Neural cell (in vitro differentiated cells): ENCODE results near the gene KREMEN1. TPM values are rescaled to one million over a fixed set of nuclear protein-coding genes. Genes with fewer than 3 reads are reported as not detected.

Experiments
- H2AFZ ChIP-seq: fragments of 200-600, 300-800 bp; sonication (generic), shearing (Covaris generic); 2 replicates; pipeline ENCODE4 v1.6.0; 2014; ENCODE audit warnings: low read depth, mild to moderate bottlenecking, antibody characterized with exemption, low read length, moderate library complexity
- H3F3A ChIP-seq: fragments of 200-600 bp; shearing (Covaris generic); 2 replicates; pipeline ENCODE4 v1.6.1; 2016; ENCODE audit warnings: mild to moderate bottlenecking, moderate library complexity, mixed read lengths, antibody characterized with exemption, low read length; ENCODE audit not compliant: insufficient read depth, poor library complexity, severe bottlenecking
- H3K27ac ChIP-seq: fragments of 200-600, 300-800 bp; sonication (generic), shearing (Covaris generic); 2 replicates; pipeline ENCODE4 v1.5.1; 2014; ENCODE audit warnings: mild to moderate bottlenecking, low read length, moderate library complexity
- H3K27me3 ChIP-seq: fragments of 300-800, 200-600 bp; sonication (generic), shearing (Covaris generic); 2 replicates; pipeline ENCODE4 v1.6.0; 2014; ENCODE audit warnings: mild to moderate bottlenecking, low read depth, low read length, moderate library complexity; ENCODE audit not compliant: insufficient read depth
- H3K36me3 ChIP-seq: fragments of 300-800, 200-600 bp; sonication (generic), shearing (Covaris generic); 2 replicates; pipeline ENCODE4 v1.5.1; 2014; ENCODE audit warnings: mild to moderate bottlenecking, antibody characterized with exemption, low read length, moderate library complexity; ENCODE audit not compliant: insufficient read depth
- H3K4me2 ChIP-seq: fragments of 300-800, 200-600 bp; sonication (generic), shearing (Covaris generic); 2 replicates; pipeline ENCODE4 v1.6.0; 2014; ENCODE audit warnings: mild to moderate bottlenecking, low read length
- H3K4me3 ChIP-seq: fragments of 300-800, 200-600 bp; sonication (generic), shearing (Covaris generic); 2 replicates; pipeline ENCODE4 v1.5.1; 2014; ENCODE audit warnings: mild to moderate bottlenecking, low read length, moderate library complexity
- H3K79me2 ChIP-seq: fragments of 200-600 bp; shearing (Covaris generic); replicated peaks from 2 replicates; pipeline ENCODE4 v1.6.0; 2014; ENCODE audit warnings: mild to moderate bottlenecking, low read length, moderate library complexity; ENCODE audit not compliant: insufficient read depth
- H3K9ac ChIP-seq: fragments of 300-800, 200-600 bp; sonication (generic), shearing (Covaris generic); 2 replicates; pipeline ENCODE4 v1.6.1; 2016; ENCODE audit warnings: mild to moderate bottlenecking, low read length, mixed read lengths
- H3K9me2 ChIP-seq: fragments of 200-600 bp; shearing (Covaris generic); 2 replicates; pipeline ENCODE4 v1.6.1; 2016; ENCODE audit warnings: mild to moderate bottlenecking, low read length, mixed read lengths; ENCODE audit not compliant: insufficient read depth
- H3K9me3 ChIP-seq: fragments of 200-600, 300-800 bp; sonication (generic), shearing (Covaris generic); 2 replicates; pipeline ENCODE4 v1.6.1; 2016; ENCODE audit warnings: mild to moderate bottlenecking, mixed run types, low read length, moderate library complexity, mixed read lengths
- H4K20me1 ChIP-seq: fragments of 200-600 bp; shearing (Covaris generic); 2 replicates; pipeline ENCODE4 v1.6.1; 2016; ENCODE audit warnings: mild to moderate bottlenecking, mixed run types; ENCODE audit not compliant: insufficient read depth
- CTCF ChIP-seq: fragments of 450-650 bp; IDR thresholded peaks from 2 replicates; pipeline ENCODE4 v1.5.1; 2014; ENCODE audit warnings: antibody characterized with exemption, mild to moderate bottlenecking, moderate library complexity; ENCODE audit not compliant: poor library complexity, severe bottlenecking
- EP300 ChIP-seq: fragments of 450-650 bp; conservative IDR thresholded peaks from 2 replicates; pipeline ENCODE4 v1.6.1; 2014; ENCODE audit warnings: antibody characterized with exemption, mild to moderate bottlenecking, moderate library complexity; ENCODE audit not compliant: poor library complexity, severe bottlenecking
- EZH2 ChIP-seq: fragments of 200-600, 300-800 bp; shearing (Covaris generic), sonication (generic); IDR thresholded peaks from 2 replicates; pipeline ENCODE4 v1.6.1; 2014; ENCODE audit warnings: antibody characterized with exemption, low read length, borderline replicate concordance, mild to moderate bottlenecking; ENCODE audit not compliant: insufficient read depth, poor library complexity, severe bottlenecking
- MXI1 ChIP-seq: fragments of 450-650 bp; conservative IDR thresholded peaks from 2 replicates; pipeline ENCODE4 v1.6.1; 2014; ENCODE audit warnings: antibody characterized with exemption, mild to moderate bottlenecking; ENCODE audit not compliant: poor library complexity, severe bottlenecking
- POLR2AphosphoS5 ChIP-seq: IDR thresholded peaks from 2 replicates; pipeline ENCODE4 v1.6.1; 2012
- RAD21 ChIP-seq: fragments of 450-650 bp; conservative IDR thresholded peaks from 2 replicates; pipeline ENCODE4 v1.6.1; 2014; ENCODE audit warnings: antibody characterized with exemption, mild to moderate bottlenecking, moderate library complexity
- SMC3 ChIP-seq: fragments of 450-650 bp; conservative IDR thresholded peaks from 2 replicates; pipeline ENCODE4 v1.6.1; 2014; ENCODE audit warnings: antibody characterized with exemption, mild to moderate bottlenecking, moderate library complexity; ENCODE audit not compliant: poor library complexity
- TAF1 ChIP-seq: IDR thresholded peaks from 2 replicates; pipeline ENCODE4 v1.6.1; 2012; ENCODE audit warnings: low read depth
- polyA plus RNA-seq: library from polyadenylated mRNA; depleted of rRNA; stranded (reverse); fragments of >200 nt; gene quantifications from 2 replicates; pipeline ENCODE4 v1.2.3, GENCODE V29; 2014
- TF ChIP-seq, protein P1 (sequence below): IDR thresholded peaks from 2 replicates; pipeline ENCODE4 v1.6.1; 2012; ENCODE audit warnings: borderline replicate concordance

Gene KREMEN1
- polyA plus RNA-seq, 1 donor from 2014 or later = 3.3 TPM

DNA sequence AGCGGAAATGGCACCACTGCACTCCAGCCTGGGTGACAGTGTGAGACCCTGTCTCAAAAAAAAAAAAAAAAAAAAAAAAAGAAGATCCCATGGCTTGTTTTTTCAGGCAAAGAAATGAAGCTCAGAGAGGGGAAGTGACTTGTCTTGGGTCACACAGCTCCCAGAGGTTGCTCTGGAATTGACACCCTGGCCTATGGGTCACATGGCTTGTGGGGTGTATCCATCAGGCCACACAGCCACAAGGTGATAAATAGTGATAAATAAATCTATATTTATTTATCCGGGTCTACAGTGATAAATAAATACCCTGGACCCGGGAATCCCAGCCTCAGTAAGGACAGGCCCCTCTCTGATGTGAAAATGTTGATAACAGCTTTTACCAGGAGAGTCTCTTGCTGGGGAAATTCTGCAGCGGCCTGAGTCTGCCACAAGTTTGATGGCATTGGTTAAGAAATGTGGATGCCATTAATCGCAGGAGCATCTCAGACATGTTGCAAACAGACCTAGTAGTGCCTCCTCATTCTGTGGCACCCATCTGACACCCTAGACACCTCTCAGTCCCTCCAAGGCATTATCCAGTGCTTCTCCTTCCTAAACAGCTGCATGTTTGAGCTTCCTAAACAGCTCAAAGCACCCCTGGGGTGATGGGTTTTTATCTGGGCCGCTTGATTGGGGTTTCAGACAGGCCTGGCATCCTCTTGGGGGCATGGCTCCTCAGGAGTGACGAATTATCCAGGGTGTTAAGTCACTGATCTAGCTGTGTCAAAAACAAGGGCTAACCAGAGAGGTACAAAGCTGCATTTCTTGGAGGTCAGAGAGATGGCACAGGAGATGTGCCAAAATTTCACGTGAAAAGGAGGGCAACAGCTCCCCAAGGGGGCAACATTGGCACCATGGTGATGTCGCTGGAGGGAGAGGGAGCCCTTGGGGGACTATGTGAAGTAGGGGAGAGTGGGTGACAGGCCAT is 130.9 kb downstream of the KREMEN1 start:
- Histone ChIP-seq H3K9ac (peak overlapping the region; percentile 3), H3K27ac (no peak overlapping the region), H3K36me3 (no peaks in the 10 kb centered on the region), H3F3A (no peaks in the 10 kb centered on the region), H3K27me3 (no peaks in the 10 kb centered on the region), H3K4me2 (no peak overlapping the region), H3K79me2 (no peaks in the 10 kb centered on the region), H3K9me2 (no peaks in the 10 kb centered on the region), H3K9me3 (no peaks in the 10 kb centered on the region), H3K4me3 (no peak overlapping the region), H4K20me1 (no peaks in the 10 kb centered on the region), H2AFZ (no peak overlapping the region)
- TF ChIP-seq MXI1 (no peak), EP300 (no peak)

DNA sequence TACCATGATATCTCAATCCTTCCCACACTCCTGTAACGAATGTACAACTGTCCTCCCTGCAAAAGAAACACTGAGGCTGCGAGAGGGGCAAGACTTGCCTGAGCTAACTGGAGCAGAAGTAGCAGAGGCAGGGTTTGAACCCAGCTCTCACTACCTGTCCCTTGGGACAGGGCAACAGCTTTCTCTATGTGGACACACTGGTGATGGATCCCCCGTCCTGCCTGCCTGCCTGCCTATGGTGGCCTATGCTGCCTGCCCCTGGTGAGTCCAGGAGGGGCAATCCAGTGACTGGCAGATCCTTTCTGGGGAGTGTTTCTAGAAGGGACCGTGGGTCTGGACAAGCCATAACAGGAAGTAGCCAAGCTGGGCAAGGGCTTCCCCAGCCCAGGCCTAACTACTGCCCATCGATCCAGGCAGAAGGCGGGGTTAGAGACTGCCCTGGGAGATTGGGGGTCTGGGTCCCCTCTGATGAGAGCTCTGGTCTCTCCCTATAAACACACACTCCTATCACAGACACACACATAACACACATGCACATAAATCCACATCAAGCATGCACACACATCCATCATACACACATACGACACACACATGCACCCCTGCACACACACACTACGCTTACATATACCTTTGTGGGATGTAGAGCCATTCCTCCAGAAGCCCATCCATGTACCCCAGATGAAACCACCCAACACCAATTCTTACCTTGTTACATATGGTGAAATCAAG is 131.8 kb downstream of the KREMEN1 start:
- no peaks in the 10 kb centered on the region for H3K9me2 ChIP-seq
- H3F3A ChIP-seq = no peaks in the 10 kb centered on the region
- H2AFZ ChIP-seq = no peak overlapping the region
- no peaks in the 10 kb centered on the region for H3K36me3 ChIP-seq
- H4K20me1 ChIP-seq = no peaks in the 10 kb centered on the region
- TF ChIP-seq POLR2AphosphoS5 (no peak), CTCF (no peak), EP300 (no peak), SMC3 (no peak), EZH2 (no peak), RAD21 (no peak), TAF1 (no peak), MXI1 (no peak)
- TF ChIP-seq, protein P1, sequence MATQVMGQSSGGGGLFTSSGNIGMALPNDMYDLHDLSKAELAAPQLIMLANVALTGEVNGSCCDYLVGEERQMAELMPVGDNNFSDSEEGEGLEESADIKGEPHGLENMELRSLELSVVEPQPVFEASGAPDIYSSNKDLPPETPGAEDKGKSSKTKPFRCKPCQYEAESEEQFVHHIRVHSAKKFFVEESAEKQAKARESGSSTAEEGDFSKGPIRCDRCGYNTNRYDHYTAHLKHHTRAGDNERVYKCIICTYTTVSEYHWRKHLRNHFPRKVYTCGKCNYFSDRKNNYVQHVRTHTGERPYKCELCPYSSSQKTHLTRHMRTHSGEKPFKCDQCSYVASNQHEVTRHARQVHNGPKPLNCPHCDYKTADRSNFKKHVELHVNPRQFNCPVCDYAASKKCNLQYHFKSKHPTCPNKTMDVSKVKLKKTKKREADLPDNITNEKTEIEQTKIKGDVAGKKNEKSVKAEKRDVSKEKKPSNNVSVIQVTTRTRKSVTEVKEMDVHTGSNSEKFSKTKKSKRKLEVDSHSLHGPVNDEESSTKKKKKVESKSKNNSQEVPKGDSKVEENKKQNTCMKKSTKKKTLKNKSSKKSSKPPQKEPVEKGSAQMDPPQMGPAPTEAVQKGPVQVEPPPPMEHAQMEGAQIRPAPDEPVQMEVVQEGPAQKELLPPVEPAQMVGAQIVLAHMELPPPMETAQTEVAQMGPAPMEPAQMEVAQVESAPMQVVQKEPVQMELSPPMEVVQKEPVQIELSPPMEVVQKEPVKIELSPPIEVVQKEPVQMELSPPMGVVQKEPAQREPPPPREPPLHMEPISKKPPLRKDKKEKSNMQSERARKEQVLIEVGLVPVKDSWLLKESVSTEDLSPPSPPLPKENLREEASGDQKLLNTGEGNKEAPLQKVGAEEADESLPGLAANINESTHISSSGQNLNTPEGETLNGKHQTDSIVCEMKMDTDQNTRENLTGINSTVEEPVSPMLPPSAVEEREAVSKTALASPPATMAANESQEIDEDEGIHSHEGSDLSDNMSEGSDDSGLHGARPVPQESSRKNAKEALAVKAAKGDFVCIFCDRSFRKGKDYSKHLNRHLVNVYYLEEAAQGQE = no peak
- no peak overlapping the region for H3K4me3 ChIP-seq
- no peak overlapping the region for H3K4me2 ChIP-seq
- H3K9ac ChIP-seq = no peak overlapping the region
- no peaks in the 10 kb centered on the region for H3K79me2 ChIP-seq
- no peak overlapping the region for H3K27ac ChIP-seq
- no peaks in the 10 kb centered on the region for H3K27me3 ChIP-seq
- H3K9me3 ChIP-seq = no peaks in the 10 kb centered on the region
